ENCODE data around the gene DDIT4. TPM values are rescaled to one million over a fixed set of nuclear protein-coding genes. Genes with fewer than 3 reads are reported as not detected.

DDIT4 gene
- polyA plus RNA-seq, 1 donor from 2014 or later = 29.9 TPM

DNA sequence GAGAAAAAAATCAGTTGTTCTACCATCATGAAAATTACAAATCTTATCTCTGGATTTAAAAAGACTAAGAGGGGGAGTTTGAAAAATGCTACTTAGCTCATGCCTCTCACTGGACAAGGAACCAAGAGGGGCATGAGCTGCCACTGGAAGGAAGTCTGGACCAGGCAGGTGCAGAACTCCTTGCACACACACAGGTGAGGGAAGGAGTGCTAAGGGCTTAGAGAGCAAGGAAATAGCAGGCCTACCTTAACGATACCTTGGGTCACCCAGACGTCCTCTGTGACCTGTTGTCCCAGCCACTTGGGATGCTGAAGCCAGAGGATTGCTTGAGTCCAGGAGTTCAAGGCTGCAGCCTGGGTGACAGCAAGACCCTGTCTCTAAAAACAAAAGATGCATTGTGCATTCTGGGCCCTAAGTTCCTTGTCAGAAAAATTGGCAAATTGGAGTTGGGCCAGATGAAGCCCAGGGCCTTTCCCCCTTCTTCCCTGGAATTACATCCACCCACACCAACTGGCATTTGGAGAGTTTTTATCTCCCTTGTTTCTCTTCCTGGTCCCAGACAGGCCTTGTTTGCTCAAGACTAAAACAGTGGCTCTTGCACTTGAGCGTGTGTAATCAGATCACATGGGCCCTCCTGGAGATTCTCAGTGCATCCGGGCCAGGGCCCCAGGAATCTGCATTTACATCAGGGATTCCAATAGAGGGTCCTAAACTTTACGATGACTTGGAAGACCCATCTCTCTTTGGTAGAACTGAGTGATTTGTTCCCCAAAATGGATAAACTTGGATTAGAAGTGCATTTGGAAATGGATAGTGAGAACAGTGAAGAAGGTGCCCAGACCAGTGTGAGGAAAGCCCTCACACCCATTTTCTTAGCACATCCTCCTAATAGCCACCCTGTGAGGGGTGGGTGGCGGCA, 3.0 kb downstream of the DDIT4 start:
- H3K4me2 ChIP-seq (ENCODE audit: low read length) = no peak overlapping the region

GRCh38 chr10:72277340-72277995, 3.7 kb downstream of the DDIT4 start:
- H3K9me3 ChIP-seq (ENCODE audit: low read length) = no peaks in the 10 kb centered on the region

More for the DNA sequence above, 3.0 kb downstream of the DDIT4 start:
- H4K20me1 ChIP-seq (ENCODE audit: insufficient read depth) = no peaks in the 10 kb centered on the region
- H3K27me3 ChIP-seq (ENCODE audit: insufficient read depth, low read depth, low read length) = no peaks in the 10 kb centered on the region
- H3K36me3 ChIP-seq (ENCODE audit: insufficient read depth, low read length) = no peaks in the 10 kb centered on the region
- H3K4me3 ChIP-seq (ENCODE audit: low read length) = peak overlapping the region; percentile 99
- no peaks in the 10 kb centered on the region for H3K9me2 ChIP-seq (ENCODE audit: insufficient read depth, low read length)
- no peak overlapping the region for H3K27ac ChIP-seq (ENCODE audit: low read length)
- peaks cover 20% of the 10 kb centered on the region for H3K79me2 ChIP-seq (replicated peaks; ENCODE audit: insufficient read depth, low read length)
- no peak overlapping the region for H3K9ac ChIP-seq (ENCODE audit: low read length)
- no peak for TF ChIP-seq SMC3 (conservative IDR thresholded peaks at IDR 0.05; ENCODE audit: poor library complexity)
- TF ChIP-seq MXI1 (conservative IDR thresholded peaks at IDR 0.05; ENCODE audit: poor library complexity, severe bottlenecking) = no peak
- TF ChIP-seq, protein P1, sequence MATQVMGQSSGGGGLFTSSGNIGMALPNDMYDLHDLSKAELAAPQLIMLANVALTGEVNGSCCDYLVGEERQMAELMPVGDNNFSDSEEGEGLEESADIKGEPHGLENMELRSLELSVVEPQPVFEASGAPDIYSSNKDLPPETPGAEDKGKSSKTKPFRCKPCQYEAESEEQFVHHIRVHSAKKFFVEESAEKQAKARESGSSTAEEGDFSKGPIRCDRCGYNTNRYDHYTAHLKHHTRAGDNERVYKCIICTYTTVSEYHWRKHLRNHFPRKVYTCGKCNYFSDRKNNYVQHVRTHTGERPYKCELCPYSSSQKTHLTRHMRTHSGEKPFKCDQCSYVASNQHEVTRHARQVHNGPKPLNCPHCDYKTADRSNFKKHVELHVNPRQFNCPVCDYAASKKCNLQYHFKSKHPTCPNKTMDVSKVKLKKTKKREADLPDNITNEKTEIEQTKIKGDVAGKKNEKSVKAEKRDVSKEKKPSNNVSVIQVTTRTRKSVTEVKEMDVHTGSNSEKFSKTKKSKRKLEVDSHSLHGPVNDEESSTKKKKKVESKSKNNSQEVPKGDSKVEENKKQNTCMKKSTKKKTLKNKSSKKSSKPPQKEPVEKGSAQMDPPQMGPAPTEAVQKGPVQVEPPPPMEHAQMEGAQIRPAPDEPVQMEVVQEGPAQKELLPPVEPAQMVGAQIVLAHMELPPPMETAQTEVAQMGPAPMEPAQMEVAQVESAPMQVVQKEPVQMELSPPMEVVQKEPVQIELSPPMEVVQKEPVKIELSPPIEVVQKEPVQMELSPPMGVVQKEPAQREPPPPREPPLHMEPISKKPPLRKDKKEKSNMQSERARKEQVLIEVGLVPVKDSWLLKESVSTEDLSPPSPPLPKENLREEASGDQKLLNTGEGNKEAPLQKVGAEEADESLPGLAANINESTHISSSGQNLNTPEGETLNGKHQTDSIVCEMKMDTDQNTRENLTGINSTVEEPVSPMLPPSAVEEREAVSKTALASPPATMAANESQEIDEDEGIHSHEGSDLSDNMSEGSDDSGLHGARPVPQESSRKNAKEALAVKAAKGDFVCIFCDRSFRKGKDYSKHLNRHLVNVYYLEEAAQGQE (IDR thresholded peaks at IDR 0.05; ENCODE audit: borderline replicate concordance) = no peak
- TF ChIP-seq TAF1 (IDR thresholded peaks at IDR 0.05; ENCODE audit: low read depth) = no peak
- no peak for TF ChIP-seq RAD21 (conservative IDR thresholded peaks at IDR 0.05)
- no peak for TF ChIP-seq EZH2 (IDR thresholded peaks at IDR 0.05; ENCODE audit: borderline replicate concordance, insufficient read depth, low read length, poor library complexity, severe bottlenecking)
- TF ChIP-seq EP300 (conservative IDR thresholded peaks at IDR 0.05; ENCODE audit: poor library complexity, severe bottlenecking) = no peak
- TF ChIP-seq POLR2AphosphoS5 (IDR thresholded peaks at IDR 0.05) = no peak
- TF ChIP-seq, protein P2, sequence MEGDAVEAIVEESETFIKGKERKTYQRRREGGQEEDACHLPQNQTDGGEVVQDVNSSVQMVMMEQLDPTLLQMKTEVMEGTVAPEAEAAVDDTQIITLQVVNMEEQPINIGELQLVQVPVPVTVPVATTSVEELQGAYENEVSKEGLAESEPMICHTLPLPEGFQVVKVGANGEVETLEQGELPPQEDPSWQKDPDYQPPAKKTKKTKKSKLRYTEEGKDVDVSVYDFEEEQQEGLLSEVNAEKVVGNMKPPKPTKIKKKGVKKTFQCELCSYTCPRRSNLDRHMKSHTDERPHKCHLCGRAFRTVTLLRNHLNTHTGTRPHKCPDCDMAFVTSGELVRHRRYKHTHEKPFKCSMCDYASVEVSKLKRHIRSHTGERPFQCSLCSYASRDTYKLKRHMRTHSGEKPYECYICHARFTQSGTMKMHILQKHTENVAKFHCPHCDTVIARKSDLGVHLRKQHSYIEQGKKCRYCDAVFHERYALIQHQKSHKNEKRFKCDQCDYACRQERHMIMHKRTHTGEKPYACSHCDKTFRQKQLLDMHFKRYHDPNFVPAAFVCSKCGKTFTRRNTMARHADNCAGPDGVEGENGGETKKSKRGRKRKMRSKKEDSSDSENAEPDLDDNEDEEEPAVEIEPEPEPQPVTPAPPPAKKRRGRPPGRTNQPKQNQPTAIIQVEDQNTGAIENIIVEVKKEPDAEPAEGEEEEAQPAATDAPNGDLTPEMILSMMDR (IDR thresholded peaks at IDR 0.05; ENCODE audit: poor library complexity, severe bottlenecking) = no peak
- H3K9me3 ChIP-seq (ENCODE audit: low read length) = no peaks in the 10 kb centered on the region
- no peak overlapping the region for H2AFZ ChIP-seq (ENCODE audit: low read depth, low read length)
- peaks cover 8% of the 10 kb centered on the region for H3F3A ChIP-seq (ENCODE audit: insufficient read depth, low read length, poor library complexity, severe bottlenecking)

More at GRCh38 chr10:72277340-72277995, 3.7 kb downstream of the DDIT4 start:
- Histone ChIP-seq H3K9ac (ENCODE audit: low read length) (no peak overlapping the region), H3K9me2 (ENCODE audit: insufficient read depth, low read length) (no peaks in the 10 kb centered on the region), H2AFZ (ENCODE audit: low read depth, low read length) (no peak overlapping the region), H3K27me3 (ENCODE audit: insufficient read depth, low read depth, low read length) (no peaks in the 10 kb centered on the region), H3K79me2 (replicated peaks; ENCODE audit: insufficient read depth, low read length) (peaks cover 20% of the 10 kb centered on the region), H4K20me1 (ENCODE audit: insufficient read depth) (no peaks in the 10 kb centered on the region), H3K4me2 (ENCODE audit: low read length) (no peak overlapping the region), H3K27ac (ENCODE audit: low read length) (no peak overlapping the region), H3K4me3 (ENCODE audit: low read length) (no peak overlapping the region), H3K36me3 (ENCODE audit: insufficient read depth, low read length) (no peaks in the 10 kb centered on the region), H3F3A (ENCODE audit: insufficient read depth, low read length, poor library complexity, severe bottlenecking) (peaks cover 6% of the 10 kb centered on the region)
- TF ChIP-seq EZH2 (IDR thresholded peaks at IDR 0.05; ENCODE audit: borderline replicate concordance, insufficient read depth, low read length, poor library complexity, severe bottlenecking) = no peak

Measured in neural cell (in vitro differentiated cells).